Spleen (tissue), 11 donors: ENCODE data around the gene ME1. TPM values are rescaled to one million over a fixed set of nuclear protein-coding genes. Genes with fewer than 3 reads are reported as not detected.
"Not testable (repeated sequence)": the region's sequence is repeated elsewhere in the genome, so short reads cannot be mapped to it uniquely, and the experiment has no call there.

Source experiments
- DNase-seq: peaks from one replicate; pipeline ENCODE4 v3.0.0-alpha.2; 2020
- H3K27ac ChIP-seq, 8 donors: fragments of 200-600 bp; sonication (generic) in 7 of 8; 1 replicate in 4 of 8; 2 replicates in 4 of 8; pipeline versions ENCODE4 v1.5.0 to v1.8.0; 2016 to 2021; ENCODE audit warnings: inconsistent platforms in 4 of 8, mild to moderate bottlenecking in 4 of 8, moderate library complexity in 1 of 8
- H3K27me3 ChIP-seq, 7 donors: fragments of 200-600 bp; sonication (generic) in 6 of 7; replicated peaks in 1 of 7; 1 replicate in 4 of 7; 2 replicates in 3 of 7; pipeline versions ENCODE4 v1.5.0 to v1.8.0; 2016 to 2021; ENCODE audit warnings: inconsistent platforms in 3 of 7, mild to moderate bottlenecking in 1 of 7
- H3K36me3 ChIP-seq, 6 donors: fragments of 200-600 bp; sonication (generic) in 5 of 6; 1 replicate in 4 of 6; 2 replicates in 2 of 6; pipeline versions ENCODE4 v1.5.0 to v1.8.0; 2016 to 2021; ENCODE audit warnings: inconsistent platforms in 2 of 6
- H3K4me1 ChIP-seq, 6 donors: fragments of 200-600 bp; sonication (generic) in 5 of 6; 1 replicate in 3 of 6; 2 replicates in 3 of 6; pipeline versions ENCODE4 v1.5.0 to v1.8.0; 2016 to 2021; ENCODE audit warnings: inconsistent platforms in 3 of 6
- H3K4me3 ChIP-seq, 8 donors: fragments of 200-600 bp; sonication (generic) in 7 of 8; 1 replicate in 4 of 8; 2 replicates in 4 of 8; pipeline versions ENCODE4 v1.5.0 to v1.8.0; 2016 to 2021; ENCODE audit warnings: inconsistent platforms in 4 of 8, mild to moderate bottlenecking in 4 of 8, moderate library complexity in 2 of 8
- H3K9me3 ChIP-seq, 8 donors: fragments of 200-600 bp; sonication (generic) in 7 of 8; 1 replicate in 4 of 8; 2 replicates in 4 of 8; pipeline versions ENCODE4 v1.5.0 to v1.8.0; 2016 to 2021; ENCODE audit warnings: inconsistent platforms in 4 of 8
- POLR2A ChIP-seq, 3 donors: fragments of 450-650 bp; IDR thresholded peaks; one replicate each; pipeline ENCODE4 v1.5.1; 2017; ENCODE audit warnings: antibody characterized with exemption in 3 of 3, mild to moderate bottlenecking in 1 of 3
- POLR2AphosphoS5 ChIP-seq, 3 donors: sonication (generic); formaldehyde crosslinking; IDR thresholded peaks; one replicate each; pipeline ENCODE4 v1.5.1; 2017; ENCODE audit warnings: antibody characterized with exemption in 3 of 3
- WGBS, 5 donors: extraction: QIAGEN DNeasy Blood & Tissue Kit in 3 of 5; methylation state at CpG; one replicate each; pipeline versions ENCODE4 v1.1.5 to v1.1.7; 2013 to 2018; 5-methylcytosine and 5-hydroxymethylcytosine counted together
- intact Hi-C: fragments of 100-400 bp; cut with DNase I; formaldehyde crosslinking; loops from one replicate; pipeline ENCODE4 v1.15.0; 2023; ENCODE audit warnings: low total_unique reads
- polyA plus RNA-seq, 3 donors: library from polyadenylated mRNA; stranded (reverse); fragments of 200-250 nt; gene quantifications; one replicate each; pipeline ENCODE4 v1.2.1, GENCODE V29; 2013
- total RNA-seq, 7 donors: library from RNA; depleted of rRNA in 3 of 7; stranded (reverse); fragments of >200 nt in 3 of 7; fragmentation: NEBNext Ultra II Directional in 4 of 7; extraction: Animal tissue kit (Norgen Biotek cat#: 25700) in 4 of 7; gene quantifications; one replicate each; pipeline versions ENCODE4 v1.1.0 to v1.2.1, GENCODE V29; 2016 to 2021
- TF ChIP-seq, protein P1 (sequence below), 11 experiments: fragments of 200-600 bp in 7 of 11; fragments of 450-650 bp in 4 of 11; sonication (generic) in 4 of 11; IDR thresholded peaks in 8 of 11; conservative IDR thresholded peaks in 3 of 11; 1 replicate in 7 of 11; 2 replicates in 4 of 11; pipeline versions ENCODE4 v1.4.0 to v1.8.0; 2016 to 2021; ENCODE audit warnings: antibody characterized with exemption in 11 of 11, inconsistent platforms in 4 of 11, mild to moderate bottlenecking in 1 of 11
- donor health status: healthy with polysubstance abuse.
- donor health status: DM: no; HTN: no; CAD: no; lungs with moderate emphysema.
- donor health status: DM: no; HTN: no; CAD: no.
- donor health status: Bipolar disorder and iron deficiency.
- donor health status: healthy.
- donor health status: DM: no; HTN: no; CAD: no.
- donor health status: DM: yes; HTN: yes; CAD: no.

The ME1 gene
- total and polyA plus RNA-seq, 10 donors = 1.8 to 19.4 (median 8.4) TPM

DNA sequence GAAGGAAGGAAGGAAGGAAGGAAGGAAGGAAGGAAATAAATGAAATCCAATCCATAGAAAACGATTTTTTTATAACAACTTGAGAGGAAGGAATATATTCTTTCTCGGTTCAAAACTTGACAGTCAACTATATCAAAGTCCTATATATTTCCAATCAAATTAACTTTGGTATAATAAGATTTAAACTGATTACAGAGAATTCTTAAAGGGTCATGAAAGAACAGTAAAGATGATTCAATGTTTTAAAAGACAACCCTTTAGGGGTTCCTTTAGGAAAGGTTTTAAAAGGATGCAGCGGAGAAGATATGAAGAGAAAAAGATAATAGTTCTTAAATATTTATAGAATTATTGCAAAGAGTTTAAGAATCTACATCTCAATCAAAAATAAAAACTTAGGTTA lies 61.2 kb downstream of the ME1 start:
- Histone ChIP-seq H3K36me3 (no peaks in the 10 kb centered on the region), H3K4me3 (no peak overlapping the region), H3K4me1 (no peaks in the 10 kb centered on the region), H3K27me3 (no peaks in the 10 kb centered on the region), H3K27ac (no peak overlapping the region), H3K9me3 (no peaks in the 10 kb centered on the region)
- intact Hi-C loops = no loop called here
- TF ChIP-seq POLR2AphosphoS5 (IDR thresholded peaks at IDR 0.05) (no peak), POLR2A (IDR thresholded peaks at IDR 0.05) (no peak)
- TF ChIP-seq, protein P1, sequence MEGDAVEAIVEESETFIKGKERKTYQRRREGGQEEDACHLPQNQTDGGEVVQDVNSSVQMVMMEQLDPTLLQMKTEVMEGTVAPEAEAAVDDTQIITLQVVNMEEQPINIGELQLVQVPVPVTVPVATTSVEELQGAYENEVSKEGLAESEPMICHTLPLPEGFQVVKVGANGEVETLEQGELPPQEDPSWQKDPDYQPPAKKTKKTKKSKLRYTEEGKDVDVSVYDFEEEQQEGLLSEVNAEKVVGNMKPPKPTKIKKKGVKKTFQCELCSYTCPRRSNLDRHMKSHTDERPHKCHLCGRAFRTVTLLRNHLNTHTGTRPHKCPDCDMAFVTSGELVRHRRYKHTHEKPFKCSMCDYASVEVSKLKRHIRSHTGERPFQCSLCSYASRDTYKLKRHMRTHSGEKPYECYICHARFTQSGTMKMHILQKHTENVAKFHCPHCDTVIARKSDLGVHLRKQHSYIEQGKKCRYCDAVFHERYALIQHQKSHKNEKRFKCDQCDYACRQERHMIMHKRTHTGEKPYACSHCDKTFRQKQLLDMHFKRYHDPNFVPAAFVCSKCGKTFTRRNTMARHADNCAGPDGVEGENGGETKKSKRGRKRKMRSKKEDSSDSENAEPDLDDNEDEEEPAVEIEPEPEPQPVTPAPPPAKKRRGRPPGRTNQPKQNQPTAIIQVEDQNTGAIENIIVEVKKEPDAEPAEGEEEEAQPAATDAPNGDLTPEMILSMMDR (IDR thresholded peaks at IDR 0.05 in 8 of 11, conservative IDR thresholded peaks at IDR 0.05 in 3 of 11) = no peak
- no peak for DNase-seq
- 67 to 76% (median 69%) methylated on average over 3 of the region's 3 CpGs for WGBS, 5 donors

DNA sequence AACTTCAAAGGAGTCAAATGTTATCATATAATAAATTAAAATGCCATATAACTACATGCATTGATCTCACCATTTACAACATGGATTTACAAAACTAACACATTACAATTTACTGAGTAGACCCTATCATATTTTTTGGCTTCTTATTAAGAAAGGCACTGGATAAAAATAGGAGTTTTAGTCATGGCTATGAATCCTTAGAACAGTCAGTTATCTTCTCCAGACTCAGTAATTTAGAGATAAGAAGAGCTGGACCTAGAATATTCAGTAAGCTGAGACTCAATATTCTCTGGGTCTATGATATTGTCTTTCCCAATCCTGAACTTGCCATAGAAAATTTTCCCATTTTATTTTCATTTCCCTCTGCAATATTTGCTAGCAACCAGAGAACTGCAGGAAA lies 62.3 kb downstream of the ME1 start:
- no peaks in the 10 kb centered on the region for H3K9me3 ChIP-seq
- TF ChIP-seq POLR2A (IDR thresholded peaks at IDR 0.05) = no peak
- H3K36me3 ChIP-seq = no peaks in the 10 kb centered on the region

DNA sequence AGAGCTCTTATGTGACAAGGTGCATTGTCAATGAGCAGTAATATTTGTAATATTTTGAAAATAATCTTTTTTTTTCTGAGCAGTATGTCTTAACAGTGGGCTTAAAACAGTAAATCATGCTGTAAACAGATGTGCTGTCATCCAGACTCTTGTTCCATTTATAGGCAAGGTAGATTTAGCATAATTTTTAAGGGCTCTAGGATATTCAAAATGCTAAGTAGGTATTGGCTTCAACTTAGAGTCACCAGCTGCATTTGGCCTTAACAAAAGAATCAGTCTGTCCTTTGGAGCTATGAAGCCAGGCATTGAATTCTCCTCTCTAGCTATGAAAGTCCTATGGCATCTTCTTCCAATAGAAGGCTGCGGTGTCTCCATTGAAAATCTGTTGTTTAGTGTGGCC lies 63.7 kb downstream of the ME1 start:
- Histone ChIP-seq H3K27me3 (no peaks in the 10 kb centered on the region), H3K4me3 (no peak overlapping the region), H3K27ac (no peak overlapping the region), H3K36me3 (no peaks in the 10 kb centered on the region), H3K4me1 (no peaks in the 10 kb centered on the region), H3K9me3 (no peaks in the 10 kb centered on the region)
- 89 to 97% (median 91%) methylated on average over 1 of the region's 1 CpG for WGBS, 5 donors
- no peak for DNase-seq
- intact Hi-C loops = no loop called here
- no peak for TF ChIP-seq POLR2A (IDR thresholded peaks at IDR 0.05)
- TF ChIP-seq, protein P1 (IDR thresholded peaks at IDR 0.05 in 8 of 11, conservative IDR thresholded peaks at IDR 0.05 in 3 of 11) = no peak
- no peak for TF ChIP-seq POLR2AphosphoS5 (IDR thresholded peaks at IDR 0.05)

More for the DNA sequence above, 62.3 kb downstream of the ME1 start:
- DNase-seq = no peak
- no peaks in the 10 kb centered on the region for H3K27me3 ChIP-seq
- no peak overlapping the region for H3K4me3 ChIP-seq
- intact Hi-C loops = no loop called here
- no peak overlapping the region for H3K27ac ChIP-seq
- no peaks in the 10 kb centered on the region for H3K4me1 ChIP-seq

DNA sequence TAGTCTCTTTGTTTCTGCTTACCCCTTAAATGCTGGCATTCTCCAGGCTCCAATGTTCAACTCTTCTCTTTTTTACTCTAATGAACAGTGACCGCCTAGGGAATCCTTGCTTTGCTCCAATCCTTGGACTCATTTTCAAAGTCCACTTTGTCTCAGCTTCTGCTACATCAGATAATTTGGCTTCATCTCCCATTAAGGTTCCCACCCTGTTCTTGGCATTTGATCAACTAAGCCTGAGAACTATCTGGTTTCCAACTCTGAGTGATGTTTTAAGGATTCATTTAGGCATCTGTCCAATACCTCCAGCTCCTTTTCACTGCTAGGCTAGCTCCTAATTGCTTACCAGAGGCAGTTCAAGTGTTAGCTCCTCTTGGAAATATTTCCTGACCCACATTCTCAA lies 64.9 kb downstream of the ME1 start:
- intact Hi-C loops = no loop called here
- H3K27me3 ChIP-seq = no peaks in the 10 kb centered on the region
- H3K36me3 ChIP-seq = no peaks in the 10 kb centered on the region
- H3K4me1 ChIP-seq = no peaks in the 10 kb centered on the region
- TF ChIP-seq, protein P1 (IDR thresholded peaks at IDR 0.05 in 8 of 11, conservative IDR thresholded peaks at IDR 0.05 in 3 of 11) = no peak
- TF ChIP-seq POLR2A (IDR thresholded peaks at IDR 0.05) (no peak), POLR2AphosphoS5 (IDR thresholded peaks at IDR 0.05) (no peak)
- DNase-seq = no peak
- no peak overlapping the region for H3K27ac ChIP-seq
- no peaks in the 10 kb centered on the region for H3K9me3 ChIP-seq
- WGBS, 5 donors = 76 to 93% (median 86%) methylated on average over 1 of the region's 1 CpG
- no peak overlapping the region for H3K4me3 ChIP-seq

DNA sequence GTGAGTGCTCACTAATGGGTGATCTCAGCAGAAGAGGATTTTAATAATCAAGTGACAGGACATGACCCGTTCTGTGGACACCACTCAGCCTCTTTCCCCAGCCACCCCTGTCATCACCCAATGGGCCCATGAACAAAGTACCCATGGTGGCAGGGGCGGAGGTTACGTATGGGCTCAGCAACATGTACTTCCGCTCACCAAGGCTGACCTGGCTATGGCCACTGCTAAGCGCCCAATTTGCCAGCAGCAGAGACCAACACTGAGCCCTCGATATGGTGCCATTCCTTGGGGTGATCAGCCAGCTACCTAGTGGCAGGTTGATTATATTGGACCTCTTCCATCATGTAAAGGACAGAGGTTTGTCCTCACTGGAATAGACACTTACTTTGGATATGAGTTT lies 68.5 kb downstream of the ME1 start:
- H3K27me3 ChIP-seq, H3K4me3 ChIP-seq, H3K36me3 ChIP-seq, H3K4me1 ChIP-seq, H3K27ac ChIP-seq, DNase-seq, intact Hi-C loops: not testable (repeated sequence)
- H3K9me3 ChIP-seq = peaks cover 0 to 17% (median 10%) of the 10 kb centered on the region in 8 donors
- WGBS, 5 donors = 87 to 93% (median 90%) methylated on average over 6 of the region's 6 CpGs
